ENCODE results near the gene NAV1. TPM values are rescaled to one million over a fixed set of nuclear protein-coding genes. Genes with fewer than 3 reads are reported as not detected.

The NAV1 gene
- total and polyA plus RNA-seq, 2 experiments from 2014 or later: 22.7 to 37.4 TPM

GRCh38 chr1:201527879-201528278 lies 11.0 kb upstream of the NAV1 start:
- no peak for DNase-seq (ENCODE audit: low spot score)
- Mint-ChIP-seq H3K27ac (no peak overlapping the region), H3K9me3 (peaks cover 4% of the 10 kb centered on the region; the same call in 1 of the 3 replicates), H3K27me3 (ENCODE audit: insufficient read depth, low read depth, poor library complexity) (peaks cover 6% of the 10 kb centered on the region), H3K36me3 (ENCODE audit: low read depth) (peaks cover 3% of the 10 kb centered on the region; the same call in 1 of the 3 replicates), H3K4me3 (no peak overlapping the region), H3K4me1 (peaks cover 19% of the 10 kb centered on the region)
- H3K27me3 ChIP-seq (ENCODE audit: insufficient read depth): no peaks in the 10 kb centered on the region
- H2AFZ ChIP-seq: no peak overlapping the region
- no peaks in the 10 kb centered on the region for H3K79me2 ChIP-seq (replicated peaks; ENCODE audit: insufficient read depth)
- 0 out of 2 replicates have a peak, but pooled peaks cover 3% of the 10 kb centered on the region for H3F3A ChIP-seq (replicated peaks; ENCODE audit: low read depth)
- H3K4me2 ChIP-seq: no peak overlapping the region
- H4K20me1 ChIP-seq (replicated peaks; ENCODE audit: insufficient read depth): no peaks in the 10 kb centered on the region
- no peak overlapping the region for H3K27ac ChIP-seq (ENCODE audit: low read depth)
- no peaks in the 10 kb centered on the region for H3K36me3 ChIP-seq (ENCODE audit: insufficient read depth)
- peaks cover 10% of the 10 kb centered on the region for H3K4me1 ChIP-seq (ENCODE audit: insufficient read depth)
- no peak for TF ChIP-seq ZNF462 (CRISPR knock-in tag; IDR thresholded peaks at IDR 0.05)
- no peak for TF ChIP-seq ETS1 (IDR thresholded peaks at IDR 0.05)
- TF ChIP-seq POLR2AphosphoS5 (IDR thresholded peaks at IDR 0.05; ENCODE audit: low read depth): no peak
- no peak for TF ChIP-seq JUNB (IDR thresholded peaks at IDR 0.05; ENCODE audit: unreplicated experiment)
- TF ChIP-seq CTCF (conservative IDR thresholded peaks at IDR 0.05; ENCODE audit: low read depth in 2 of 2): no peak
- no peak for TF ChIP-seq ZNF331 (CRISPR knock-in tag; IDR thresholded peaks at IDR 0.05; ENCODE audit: low read depth)
- no peak for TF ChIP-seq NANOG (IDR thresholded peaks at IDR 0.05; ENCODE audit: borderline replicate concordance)
- TF ChIP-seq EZH2phosphoT487 (IDR thresholded peaks at IDR 0.05; ENCODE audit: unreplicated experiment): no peak
- no peak for TF ChIP-seq ZNF114 (CRISPR knock-in tag; IDR thresholded peaks at IDR 0.05)
- TF ChIP-seq EZH2 (IDR thresholded peaks at IDR 0.05; ENCODE audit: low read depth, unreplicated experiment): no peak
- TF ChIP-seq REST (IDR thresholded peaks at IDR 0.05; ENCODE audit: unreplicated experiment): no peak
- no peak for TF ChIP-seq STAT1 (IDR thresholded peaks at IDR 0.05; ENCODE audit: unreplicated experiment)
- H3K9me2 ChIP-seq (ENCODE audit: insufficient read depth): no peaks in the 10 kb centered on the region
- no peak for ATAC-seq
- no peak overlapping the region for H3K4me3 ChIP-seq
